Glutamatergic neuron (in vitro differentiated cells): ENCODE results near the gene LACTB. TPM values are rescaled to one million over a fixed set of nuclear protein-coding genes. Genes with fewer than 3 reads are reported as not detected.

Experiments
- DNase-seq: peaks from one replicate; pipeline ENCODE4 v3.0.0; 2022
- H3K27ac Mint-ChIP-seq: one replicate; pipeline ENCODE4 v1.8.0; 2020; ENCODE audit warnings: mild to moderate bottlenecking, mixed read lengths, inconsistent platforms; ENCODE audit not compliant: unreplicated experiment
- H3K27me3 Mint-ChIP-seq: one replicate; pipeline ENCODE4 v1.8.0; 2020; ENCODE audit warnings: mild to moderate bottlenecking, moderate library complexity, mixed read lengths, inconsistent platforms; ENCODE audit not compliant: unreplicated experiment
- H3K36me3 Mint-ChIP-seq: one replicate; pipeline ENCODE4 v1.8.0; 2020; ENCODE audit warnings: mild to moderate bottlenecking, mixed read lengths, inconsistent platforms; ENCODE audit not compliant: unreplicated experiment
- H3K4me1 Mint-ChIP-seq: one replicate; pipeline ENCODE4 v1.8.0; 2020; ENCODE audit warnings: mild to moderate bottlenecking, low read depth, mixed read lengths, inconsistent platforms; ENCODE audit not compliant: unreplicated experiment
- H3K4me3 Mint-ChIP-seq: one replicate; pipeline ENCODE4 v1.8.0; 2020; ENCODE audit warnings: mild to moderate bottlenecking, mixed read lengths, inconsistent platforms; ENCODE audit not compliant: unreplicated experiment
- H3K9me3 Mint-ChIP-seq: one replicate; pipeline ENCODE4 v1.8.0; 2020; ENCODE audit warnings: mild to moderate bottlenecking, moderate library complexity, mixed read lengths, inconsistent platforms; ENCODE audit not compliant: unreplicated experiment
- CTCF ChIP-seq: fragments of 200-600 bp; sonication (generic); IDR thresholded peaks from one replicate; pipeline ENCODE4 v1.5.0; 2021; ENCODE audit not compliant: partially characterized antibody, unreplicated experiment
- total RNA-seq: library from RNA; stranded (reverse); fragmentation: NEBNext Ultra II Directional; extraction: Animal tissue kit (Norgen Biotek cat#: 25700); gene quantifications from one replicate; pipeline ENCODE4 v1.2.1, GENCODE V29; 2021; ENCODE audit not compliant: unreplicated experiment

LACTB gene
- total RNA-seq, 1 donor from 2014 or later = 20.1 TPM

- no peak for DNase-seq
- TF ChIP-seq CTCF = no peak
- Mint-ChIP-seq H3K27me3 (no peaks in the 10 kb centered on the region), H3K9me3 (peaks cover 2% of the 10 kb centered on the region), H3K4me1 (peaks cover 30% of the 10 kb centered on the region), H3K36me3 (no peaks in the 10 kb centered on the region), H3K27ac (no peak overlapping the region), H3K4me3 (no peak overlapping the region)
Measured at GRCh38 chr15:63079947-63080626, 41.6 kb upstream of the LACTB start.

GRCh38 chr15:63080634-63081250, 40.9 kb upstream of the LACTB start:
- Mint-ChIP-seq H3K4me3 (no peak overlapping the region), H3K9me3 (peaks cover 2% of the 10 kb centered on the region), H3K27me3 (no peaks in the 10 kb centered on the region), H3K36me3 (no peaks in the 10 kb centered on the region), H3K4me1 (peaks cover 25% of the 10 kb centered on the region), H3K27ac (no peak overlapping the region)
- no peak for DNase-seq
- TF ChIP-seq CTCF = no peak

GRCh38 chr15:63082366-63082765, 39.3 kb upstream of the LACTB start:
- TF ChIP-seq CTCF = no peak
- Mint-ChIP-seq H3K4me1 (peaks cover 23% of the 10 kb centered on the region), H3K9me3 (peaks cover 3% of the 10 kb centered on the region), H3K4me3 (no peak overlapping the region), H3K27ac (no peak overlapping the region), H3K27me3 (no peaks in the 10 kb centered on the region), H3K36me3 (no peaks in the 10 kb centered on the region)
- DNase-seq = no peak

GRCh38 chr15:63083044-63083443, 38.6 kb upstream of the LACTB start:
- DNase-seq = no peak
- Mint-ChIP-seq H3K36me3 (no peaks in the 10 kb centered on the region), H3K4me1 (peaks cover 16% of the 10 kb centered on the region), H3K27me3 (no peaks in the 10 kb centered on the region), H3K27ac (no peak overlapping the region), H3K9me3 (peaks cover 3% of the 10 kb centered on the region), H3K4me3 (no peak overlapping the region)
- TF ChIP-seq CTCF = no peak

- no peak for TF ChIP-seq CTCF
- no peak for DNase-seq
- H3K36me3 Mint-ChIP-seq = no peaks in the 10 kb centered on the region
- no peak overlapping the region for H3K27ac Mint-ChIP-seq
- H3K4me1 Mint-ChIP-seq = peaks cover 16% of the 10 kb centered on the region
- peaks cover 3% of the 10 kb centered on the region for H3K9me3 Mint-ChIP-seq
- H3K27me3 Mint-ChIP-seq = no peaks in the 10 kb centered on the region
- no peak overlapping the region for H3K4me3 Mint-ChIP-seq
Measured at GRCh38 chr15:63083541-63083940, 38.1 kb upstream of the LACTB start.
